CD4-positive, alpha-beta memory T cell (primary cell): ENCODE data around the gene KCTD19. TPM values are rescaled to one million over a fixed set of nuclear protein-coding genes. Genes with fewer than 3 reads are reported as not detected.

Experiments used
- CTCF ChIA-PET: fragments of 350-600 bp; sonication (Branson Sonifier 250); formaldehyde crosslinking; loops from one replicate; lab custom pipeline; 2021; ENCODE audit warnings: inconsistent platforms; ENCODE audit not compliant: partially characterized antibody; lab: Charles Lee
- POLR2A ChIA-PET: fragments of 350-600 bp; sonication (Branson Sonifier 250); formaldehyde crosslinking; loops from one replicate; lab custom pipeline; 2021; ENCODE audit not compliant: partially characterized antibody; lab: Charles Lee
- DNase-seq, 5 donors: peaks; one replicate each; pipeline versions ENCODE4 v3.0.0 to v3.0.0-alpha.2; 2020 to 2022; ENCODE audit warnings: mixed read lengths in 1 of 5
- H3K27ac ChIP-seq: one replicate; pipeline ENCODE4 v1.7.0; 2013; ENCODE audit warnings: low read depth, low read length
- H3K27me3 ChIP-seq: 2 replicates; pipeline ENCODE4 v1.7.0; 2013; ENCODE audit warnings: mild to moderate bottlenecking, low read length, moderate library complexity; ENCODE audit not compliant: insufficient read depth
- H3K36me3 ChIP-seq: 2 replicates; pipeline ENCODE4 v1.7.0; 2013; ENCODE audit warnings: mild to moderate bottlenecking, low read length, moderate library complexity; ENCODE audit not compliant: insufficient read depth
- H3K4me1 ChIP-seq: 2 replicates; pipeline ENCODE4 v1.7.0; 2013; ENCODE audit warnings: mild to moderate bottlenecking, low read length, moderate library complexity; ENCODE audit not compliant: insufficient read depth
- H3K4me3 ChIP-seq, 2 donors: one replicate each; pipeline ENCODE4 v1.7.0; 2013; ENCODE audit warnings: low read length in 2 of 2, mild to moderate bottlenecking in 1 of 2
- H3K9me3 ChIP-seq, 2 donors: one replicate each; pipeline ENCODE4 v1.7.0; 2013; ENCODE audit warnings: low read length in 2 of 2, control low read depth in 1 of 2; ENCODE audit not compliant: control insufficient read depth in 1 of 2
- H3K27ac Mint-ChIP-seq, 7 donors: one replicate each; pipeline ENCODE4 v1.8.0; 2020 to 2021; ENCODE audit warnings: mixed read lengths in 7 of 7, mild to moderate bottlenecking in 6 of 7, inconsistent platforms in 3 of 7, moderate library complexity in 3 of 7
- H3K27me3 Mint-ChIP-seq, 2 donors: one replicate each; pipeline ENCODE4 v1.8.0; 2020 to 2021; ENCODE audit warnings: mixed read lengths in 2 of 2
- H3K36me3 Mint-ChIP-seq, 2 donors: one replicate each; pipeline ENCODE4 v1.8.0; 2020 to 2021; ENCODE audit warnings: mixed read lengths in 2 of 2, inconsistent platforms in 1 of 2, mild to moderate bottlenecking in 1 of 2
- H3K4me1 Mint-ChIP-seq, 4 donors: one replicate each; pipeline ENCODE4 v1.8.0; 2020 to 2021; ENCODE audit warnings: mixed read lengths in 4 of 4, mild to moderate bottlenecking in 1 of 4
- H3K4me3 Mint-ChIP-seq, 8 donors: one replicate each; pipeline ENCODE4 v1.8.0; 2020 to 2021; ENCODE audit warnings: mixed read lengths in 8 of 8, mild to moderate bottlenecking in 7 of 8, moderate library complexity in 6 of 8, inconsistent platforms in 3 of 8
- H3K9me3 Mint-ChIP-seq, 8 donors: one replicate each; pipeline ENCODE4 v1.8.0; 2020 to 2021; ENCODE audit warnings: mixed read lengths in 8 of 8, mild to moderate bottlenecking in 5 of 8, inconsistent platforms in 3 of 8, moderate library complexity in 1 of 8
- intact Hi-C: fragments of 100-400 bp; cut with micrococcal nuclease; formaldehyde crosslinking; loops from one replicate; pipeline ENCODE4 v1.15.1; 2023
- polyA plus RNA-seq, 2 donors: library from polyadenylated mRNA; unstranded; fragments of 300-500 nt; fragmentation: Illumina TruSeq; gene quantifications; one replicate each; pipeline ENCODE4 v1.2.3, GENCODE V29; 2021
- total RNA-seq, 2 experiments: library from RNA; stranded (reverse); gene quantifications; one replicate each; pipeline ENCODE4 v1.2.3, GENCODE V29; 2021

The KCTD19 gene
- total and polyA plus RNA-seq, 4 experiments from 2014 or later: 0.10 TPM; not detected in 3

DNA sequence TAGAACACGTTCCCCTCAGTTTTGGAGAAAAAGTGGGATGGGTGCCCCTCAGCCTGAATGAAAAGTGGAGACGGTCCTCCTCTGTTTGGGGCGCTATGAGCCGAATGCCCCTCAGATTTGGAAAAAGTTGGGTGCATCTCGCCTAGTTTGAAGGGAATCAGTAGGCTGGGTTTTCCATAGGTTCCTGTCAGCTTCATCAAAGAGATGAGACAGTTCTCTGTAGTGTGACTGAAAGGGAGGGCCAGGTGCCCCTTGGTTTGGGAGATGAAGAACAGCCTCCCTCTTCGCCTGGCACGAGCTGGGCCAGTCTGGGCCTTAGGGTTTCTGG is 78.5 kb downstream of the KCTD19 start:
- Mint-ChIP-seq H3K4me1 (peaks cover 25 to 56% (median 43%) of the 10 kb centered on the region in 4 donors), H3K4me3 (peak overlapping the region; percentile 84 to 95 (median 91)), H3K36me3 (peaks cover 0 to 6% of the 10 kb centered on the region in 2 donors), H3K9me3 (no peaks in the 10 kb centered on the region), H3K27ac (peak overlapping the region; percentile 82 to 100 (median 95)), H3K27me3 (peaks cover 3% of the 10 kb centered on the region in 2 donors)
- intact Hi-C loops: loop anchor here (5.0 kb wide), 1 partner anchor 86 kb away; the partner anchor contains the start of gene HSF4
- H3K27ac ChIP-seq: peak overlapping the region; percentile 38
- H3K9me3 ChIP-seq: no peaks in the 10 kb centered on the region
- CTCF ChIA-PET: interaction anchor here (0.8 to 1.8 kb wide), 7 partner anchors 12 to 233 kb away, joined by 3 to 10 read pairs (median 3); partner anchors contain the start of genes ATP6V0D1 and TMEM208
- peak overlapping the region; percentile 71 to 73 for H3K4me3 ChIP-seq
- H3K27me3 ChIP-seq: no peaks in the 10 kb centered on the region
- H3K4me1 ChIP-seq: peaks cover 51% of the 10 kb centered on the region
- no peak for DNase-seq
- POLR2A ChIA-PET: interaction anchor here (0.6 to 10.5 kb wide), 11 partner anchors 12 to 229 kb away, joined by 3 to 259 read pairs (median 4); partner anchors contain the start of genes FBXL8, TMEM208 and TRADD
- no peaks in the 10 kb centered on the region for H3K36me3 ChIP-seq

DNA sequence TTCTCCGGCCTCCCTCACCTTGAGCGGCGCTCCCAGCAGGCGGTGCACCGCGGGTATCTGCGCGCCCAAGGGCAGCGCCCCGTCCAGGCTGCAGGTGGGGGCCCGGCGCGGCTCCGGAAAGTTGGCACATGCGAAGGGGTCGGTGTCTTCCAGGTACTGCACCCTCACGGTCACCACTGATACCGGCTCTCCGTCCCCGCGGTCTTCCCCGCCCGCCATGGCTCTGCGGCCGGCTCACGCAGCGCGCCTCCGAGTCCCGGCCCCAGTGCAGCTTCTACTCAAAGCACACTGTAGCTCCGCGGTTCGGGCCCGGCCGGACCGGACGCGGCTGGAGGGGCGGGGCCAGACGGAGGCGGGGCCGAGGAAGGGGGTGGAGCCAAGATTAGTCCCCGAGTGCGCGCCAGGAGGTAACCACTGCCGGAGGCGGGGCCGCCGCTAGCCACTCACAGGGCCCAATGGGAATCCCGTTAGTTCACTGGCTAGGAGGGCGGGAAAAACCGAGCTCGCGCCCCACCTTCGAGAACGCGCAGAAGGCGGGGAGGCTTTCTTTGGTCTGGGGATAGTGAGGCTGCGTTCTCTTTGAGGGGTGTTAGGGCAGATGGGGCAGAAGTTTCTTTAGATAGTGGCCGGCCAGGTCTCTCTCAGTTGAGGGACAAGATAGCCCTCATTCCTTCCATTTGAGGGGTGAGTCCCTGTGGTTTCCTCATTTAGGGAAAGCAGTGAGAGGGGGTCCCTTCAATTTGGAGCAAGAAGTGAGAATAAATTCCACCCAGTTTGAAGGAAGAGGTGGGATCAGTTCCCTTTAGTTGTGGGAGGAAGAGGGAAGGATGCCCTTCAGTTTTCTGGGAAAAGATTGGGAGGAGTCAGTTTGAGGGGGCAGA is 79.1 kb downstream of the KCTD19 start, which contains the start of gene FHOD1:
FHOD1 (minus strand) TSS at position 290 of the 881 bp plus-strand sequence; CDS start at position 219, 71 bp downstream.
- Histone ChIP-seq H3K4me3 (peak within 1 kb of the TSS; percentile 73 to 85), H3K27me3 (no peaks in the 10 kb centered on the region), H3K9me3 (no peaks in the 10 kb centered on the region), H3K4me1 (peaks cover 54% of the 10 kb centered on the region), H3K36me3 (no peaks in the 10 kb centered on the region), H3K27ac (peak within 1 kb of the TSS; percentile 82)
- peaks cover 0 to 9% of the 10 kb centered on the region in 2 donors for H3K36me3 Mint-ChIP-seq
- DNase-seq: peak; percentile 92 to 96 (median 93)
- ChIA-PET POLR2A (interaction anchor here (0.6 to 10.5 kb wide), 10 partner anchors 13 to 229 kb away, joined by 3 to 259 read pairs (median 4); partner anchors contain the start of genes FBXL8, TMEM208 and TRADD), CTCF (interaction anchor here (0.8 to 1.8 kb wide), 8 partner anchors 9 to 281 kb away, joined by 3 to 10 read pairs (median 3); partner anchors contain the start of genes ATP6V0D1 and TMEM208)
- H3K27me3 Mint-ChIP-seq: peaks cover 2 to 3% of the 10 kb centered on the region in 2 donors
- H3K27ac Mint-ChIP-seq: peak within 1 kb of the TSS; percentile 84 to 100 (median 95)
- intact Hi-C loops: loop anchor here (1.0 to 5.0 kb wide), 7 partner anchors 11 to 85 kb away; partner anchors contain the start of genes E2F4, HSF4, MATCAP1 and PLEKHG4
- H3K9me3 Mint-ChIP-seq: no peaks in the 10 kb centered on the region
- H3K4me1 Mint-ChIP-seq: peaks cover 26 to 59% (median 44%) of the 10 kb centered on the region in 4 donors
- peak within 1 kb of the TSS; percentile 84 to 95 (median 91) for H3K4me3 Mint-ChIP-seq

DNA sequence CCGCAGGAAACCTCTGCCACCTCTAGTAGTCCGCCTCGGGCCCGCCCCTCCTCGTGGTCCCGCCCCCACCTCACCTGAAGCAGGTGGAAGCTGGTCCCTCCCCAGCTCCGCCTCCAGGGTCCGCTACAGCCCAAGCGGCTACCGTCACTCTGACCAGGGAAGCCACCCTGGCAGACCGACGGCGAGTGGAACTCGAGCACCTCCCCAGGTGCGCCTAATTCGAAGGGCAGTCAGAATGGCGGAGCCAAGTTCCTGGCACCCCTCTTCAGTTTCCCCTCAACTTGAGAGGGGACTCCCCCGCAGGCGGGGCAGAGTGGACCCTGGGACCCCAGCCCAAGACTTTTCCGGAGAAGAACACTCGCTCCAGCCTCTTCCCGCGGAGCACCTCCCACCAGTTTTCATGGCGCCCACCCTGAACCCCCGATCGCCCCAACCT is 79.8 kb downstream of the KCTD19 start:
- CTCF ChIA-PET: interaction anchor here (0.9 to 1.8 kb wide), 5 partner anchors 9 to 281 kb away, joined by 3 to 10 read pairs (median 4); partner anchors contain the start of gene TMEM208
- peaks cover 57% of the 10 kb centered on the region for H3K4me1 ChIP-seq

DNA sequence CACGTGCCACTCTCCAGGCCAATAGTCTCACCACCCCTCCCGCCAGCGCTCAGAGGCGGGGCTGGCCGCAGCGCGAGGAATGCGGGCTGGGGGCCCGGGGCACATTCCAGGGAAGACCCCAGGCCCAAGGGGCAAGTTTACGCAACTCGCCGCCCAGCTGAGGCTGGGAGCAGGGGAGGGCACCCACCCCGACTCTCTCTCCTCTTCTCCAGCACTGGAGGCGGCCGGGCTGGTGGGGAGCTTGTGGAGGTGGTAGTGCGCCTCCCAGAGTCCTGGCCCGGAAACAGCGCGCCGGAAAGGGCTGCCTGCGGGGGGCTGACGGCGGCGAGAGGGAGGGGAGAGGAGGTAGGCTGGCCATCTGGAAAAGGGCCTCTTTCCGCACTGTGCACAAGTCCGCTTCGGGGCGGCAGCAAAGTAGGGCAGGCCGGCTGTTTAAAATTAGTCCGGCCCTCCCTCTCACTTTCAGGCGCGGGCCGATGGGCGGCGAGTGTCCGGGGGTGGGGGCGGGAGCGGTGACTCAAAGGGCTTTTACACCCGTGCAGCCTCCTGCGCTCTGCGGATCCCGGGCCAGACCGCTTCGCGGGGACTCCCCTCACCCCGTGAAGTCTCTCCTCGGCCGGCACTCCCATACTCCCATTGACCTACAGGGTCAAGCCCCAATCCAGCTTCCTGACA is 80.3 kb downstream of the KCTD19 start:
- no peaks in the 10 kb centered on the region for H3K36me3 ChIP-seq
- peaks cover 57% of the 10 kb centered on the region for H3K4me1 ChIP-seq
- H3K4me1 Mint-ChIP-seq: peaks cover 26 to 65% (median 46%) of the 10 kb centered on the region in 4 donors
- H3K27ac Mint-ChIP-seq: peak overlapping the region; percentile 84 to 100 (median 95)
- no peaks in the 10 kb centered on the region for H3K27me3 ChIP-seq
- intact Hi-C loops: loop anchor here (2.0 to 5.0 kb wide), 3 partner anchors 53 to 84 kb away; partner anchors contain the start of genes E2F4, HSF4 and MATCAP1
- DNase-seq: peak in 2 of 5 donors; percentile 13 to 28
- peak overlapping the region; percentile 82 for H3K27ac ChIP-seq
- H3K36me3 Mint-ChIP-seq: peaks cover 0 to 10% of the 10 kb centered on the region in 2 donors
- H3K9me3 ChIP-seq: no peaks in the 10 kb centered on the region
- peak overlapping the region; percentile 73 to 85 for H3K4me3 ChIP-seq
- peaks cover 1 to 3% of the 10 kb centered on the region in 2 donors for H3K27me3 Mint-ChIP-seq
- POLR2A ChIA-PET: interaction anchor here (2.4 to 10.5 kb wide), 2 partner anchors 15 to 87 kb away, joined by 22 to 259 read pairs; partner anchors contain the start of genes FBXL8, TMEM208 and TRADD
- CTCF ChIA-PET: interaction anchor here (0.9 to 1.8 kb wide), 2 partner anchors 19 to 48 kb away, joined by 4 to 5 read pairs; partner anchors contain the start of gene TMEM208
- H3K4me3 Mint-ChIP-seq: peak overlapping the region; percentile 84 to 95 (median 91)
- H3K9me3 Mint-ChIP-seq: no peaks in the 10 kb centered on the region

More for the DNA sequence above, 79.8 kb downstream of the KCTD19 start:
- POLR2A ChIA-PET: interaction anchor here (1.1 to 10.5 kb wide), 7 partner anchors 16 to 228 kb away, joined by 3 to 259 read pairs (median 4); partner anchors contain the start of genes FBXL8, TMEM208 and TRADD
- H3K4me3 Mint-ChIP-seq: peak overlapping the region; percentile 84 to 95 (median 91)
- H3K9me3 Mint-ChIP-seq: no peaks in the 10 kb centered on the region
- Histone ChIP-seq H3K36me3 (no peaks in the 10 kb centered on the region), H3K27ac (peak overlapping the region; percentile 82), H3K4me3 (peak overlapping the region; percentile 73 to 85), H3K9me3 (no peaks in the 10 kb centered on the region), H3K27me3 (no peaks in the 10 kb centered on the region)
- peak overlapping the region; percentile 84 to 100 (median 95) for H3K27ac Mint-ChIP-seq
- peaks cover 1 to 3% of the 10 kb centered on the region in 2 donors for H3K27me3 Mint-ChIP-seq
- DNase-seq: peak in 4 of 5 donors; percentile 34 to 78 (median 40)
- H3K4me1 Mint-ChIP-seq: peaks cover 26 to 61% (median 44%) of the 10 kb centered on the region in 4 donors
- intact Hi-C loops: loop anchor here (1.0 to 5.0 kb wide), 7 partner anchors 10 to 84 kb away; partner anchors contain the start of genes E2F4, HSF4, MATCAP1 and PLEKHG4
- peaks cover 0 to 9% of the 10 kb centered on the region in 2 donors for H3K36me3 Mint-ChIP-seq

DNA sequence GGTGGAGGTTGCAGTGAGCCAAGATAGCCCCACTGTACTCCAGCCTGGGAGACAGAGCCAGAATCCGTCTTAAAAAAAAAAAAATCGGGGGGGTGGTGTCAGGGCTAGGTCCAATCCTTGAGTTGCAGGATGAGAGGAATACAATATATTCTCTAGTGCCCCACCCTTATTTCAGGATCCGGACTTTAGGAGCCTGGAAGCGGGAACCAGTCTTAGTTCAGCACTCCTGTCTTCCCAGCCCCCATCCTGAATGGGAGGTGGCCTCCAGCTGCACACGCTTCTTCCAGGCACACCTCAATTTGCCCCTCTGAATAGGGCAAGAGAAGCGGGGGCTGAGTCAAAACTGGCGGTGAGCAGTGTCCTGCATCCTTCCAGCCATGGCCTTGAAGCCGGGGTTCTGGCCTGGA is 80.9 kb downstream of the KCTD19 start:
- intact Hi-C loops: loop anchor here (2.0 to 5.0 kb wide), 3 partner anchors 53 to 83 kb away; partner anchors contain the start of genes E2F4, HSF4 and MATCAP1
- Histone ChIP-seq H3K4me3 (peak overlapping the region in 1 of 2 donors; percentile 73), H3K9me3 (no peaks in the 10 kb centered on the region), H3K4me1 (peaks cover 57% of the 10 kb centered on the region), H3K36me3 (no peaks in the 10 kb centered on the region), H3K27me3 (no peaks in the 10 kb centered on the region), H3K27ac (peak overlapping the region; percentile 82)
- H3K4me1 Mint-ChIP-seq: peaks cover 26 to 67% (median 46%) of the 10 kb centered on the region in 4 donors
- peak overlapping the region; percentile 94 to 100 (median 97) for H3K27ac Mint-ChIP-seq
- no peaks in the 10 kb centered on the region for H3K9me3 Mint-ChIP-seq
- ChIA-PET CTCF (interaction anchor here (0.6 to 2.1 kb wide), 3 partner anchors 19 to 61 kb away, joined by 3 to 15 read pairs (median 4); partner anchors contain the start of gene TMEM208), POLR2A (interaction anchor here (1.1 to 10.5 kb wide), 6 partner anchors 15 to 90 kb away, joined by 3 to 259 read pairs (median 10); partner anchors contain the start of genes E2F4, FBXL8, TMEM208 and TRADD)
- H3K4me3 Mint-ChIP-seq: peak overlapping the region; percentile 48 to 95 (median 75)
- peaks cover 1 to 3% of the 10 kb centered on the region in 2 donors for H3K27me3 Mint-ChIP-seq
- peaks cover 0 to 12% of the 10 kb centered on the region in 2 donors for H3K36me3 Mint-ChIP-seq
- DNase-seq: no peak
